Panc1 (cell line): ENCODE measurements around the gene LINC01488. TPM values are rescaled to one million over a fixed set of nuclear protein-coding genes. Genes with fewer than 3 reads are reported as not detected.

Experiments
- ATAC-seq: fragments of 200-7000 bp; cut with Tn5 transposase; 2 replicates; pipeline ENCODE4 v1.9.1; 2020; ENCODE audit warnings: mild to moderate bottlenecking, moderate library complexity
- BruUV-seq: library from RNA; stranded (reverse); fragments of 400-500 nt; replicated peaks from 2 replicates; lab custom pipeline; 2021; lab: Mats Ljungman, UMichigan
- CTCF ChIA-PET: fragments of 300-600 bp; sonication (Branson Sonifier 250); formaldehyde crosslinking; loops from one replicate; lab custom pipeline; 2022; ENCODE audit warnings: antibody characterized with exemption; lab: Charles Lee
- POLR2A ChIA-PET: fragments of 300-600 bp; sonication (Branson Sonifier 250); formaldehyde crosslinking; loops from one replicate; lab custom pipeline; 2022; ENCODE audit warnings: antibody characterized with exemption; lab: Charles Lee
- DNase-seq: peaks from one replicate; pipeline ENCODE4 v3.0.0-alpha.2; 2010; ENCODE audit warnings: low read depth, low spot score
- H3K27ac ChIP-seq: 2 replicates; pipeline ENCODE4 v1.5.1; 2011; ENCODE audit warnings: mild to moderate bottlenecking, low read length, inconsistent platforms
- H3K27me3 ChIP-seq: fragments of 200-500 bp; sonication (Bioruptor generic); 2 replicates; pipeline ENCODE4 v1.6.0; 2014; ENCODE audit warnings: low read length, inconsistent platforms; ENCODE audit not compliant: control insufficient read depth, insufficient read depth
- H3K36me3 ChIP-seq: fragments of 200-500 bp; sonication (Bioruptor generic); 2 replicates; pipeline ENCODE4 v1.5.1; 2014; ENCODE audit warnings: inconsistent platforms, mild to moderate bottlenecking, low read length, moderate library complexity; ENCODE audit not compliant: control insufficient read depth, insufficient read depth
- H3K4me1 ChIP-seq: 2 replicates; pipeline ENCODE4 v1.5.1; 2011; ENCODE audit warnings: inconsistent platforms, mild to moderate bottlenecking, low read length, moderate library complexity; ENCODE audit not compliant: control insufficient read depth, insufficient read depth
- H3K4me3 ChIP-seq, 2 experiments: 2 replicates each; pipeline ENCODE4 v1.5.1; 2011 to 2012; ENCODE audit warnings: low read depth in 2 of 2, low read length in 2 of 2, mild to moderate bottlenecking in 2 of 2, inconsistent platforms in 1 of 2, moderate library complexity in 1 of 2
- H3K9me3 ChIP-seq: fragments of 200-500 bp; sonication (Bioruptor generic); 2 replicates; pipeline ENCODE4 v1.5.1; 2014; ENCODE audit warnings: low read depth, mild to moderate bottlenecking, inconsistent platforms, low read length, moderate library complexity; ENCODE audit not compliant: control insufficient read depth, insufficient read depth
- CTCF ChIP-seq: fragments of 450-650 bp; IDR thresholded peaks from 2 replicates; pipeline ENCODE4 v1.5.1; 2017; ENCODE audit warnings: mild to moderate bottlenecking
- POLR2AphosphoS5 ChIP-seq: IDR thresholded peaks from 2 replicates; pipeline ENCODE4 v1.6.1; 2012; ENCODE audit warnings: mild to moderate bottlenecking, low read depth, low read length, moderate library complexity
- SIN3A ChIP-seq: IDR thresholded peaks from 2 replicates; pipeline ENCODE4 v1.6.1; 2012; ENCODE audit warnings: low read depth, mild to moderate bottlenecking, low read length, moderate library complexity, borderline replicate concordance; ENCODE audit not compliant: insufficient read depth
- TCF7L2 ChIP-seq: IDR thresholded peaks from 2 replicates; pipeline ENCODE4 v1.6.1; 2011; ENCODE audit warnings: mild to moderate bottlenecking, low read depth, low read length, inconsistent platforms
- in situ Hi-C: cut with HindIII; loops from 2 replicates; pipeline ENCODE4 v1.10.0; 2016; ENCODE audit warnings: low sequenced_read_pairs, low pct_unique_long_range_greater_than_20kb
- intact Hi-C: fragments of 100-400 bp; cut with micrococcal nuclease; formaldehyde crosslinking; loops from one replicate; pipeline ENCODE4 v1.10.0; 2022; ENCODE audit not compliant: unreplicated experiment
- total RNA-seq: library from RNA; stranded (reverse); gene quantifications from one replicate; pipeline ENCODE4 v1.2.1, GENCODE V29; 2021; ENCODE audit not compliant: unreplicated experiment
- TF ChIP-seq, protein P1 (sequence below), 2 experiments: IDR thresholded peaks; 2 replicates each; pipeline ENCODE4 v1.6.1; 2011 to 2012; ENCODE audit warnings: low read depth in 2 of 2, control low read depth in 1 of 2, low read length in 1 of 2, mild to moderate bottlenecking in 1 of 2, moderate library complexity in 1 of 2; ENCODE audit not compliant: insufficient read depth in 1 of 2

The LINC01488 gene
- total RNA-seq, 1 experiment from 2014 or later = not detected

- H3K9me3 ChIP-seq = peaks cover 4% of the 10 kb centered on the region; the same call in 1 of the 2 replicates
- H3K4me3 ChIP-seq = no peak overlapping the region
- no peak overlapping the region for H3K27ac ChIP-seq
- BruUV-seq = no TSS peak
- DNase-seq = no peak
- POLR2A ChIA-PET = interaction anchor here (0.7 to 0.8 kb wide), 2 partner anchors 12 to 471 kb away, joined by 3 read pairs; no protein-coding TSS in a partner anchor
- in situ Hi-C loops (no loop called here), intact Hi-C loops (no loop called here)
- H3K4me1 ChIP-seq = no peaks in the 10 kb centered on the region; the same call in 1 of the 2 replicates
- CTCF ChIA-PET = no interaction called here
- ATAC-seq = no peak
- no peaks in the 10 kb centered on the region for H3K27me3 ChIP-seq
- TF ChIP-seq, protein P1, sequence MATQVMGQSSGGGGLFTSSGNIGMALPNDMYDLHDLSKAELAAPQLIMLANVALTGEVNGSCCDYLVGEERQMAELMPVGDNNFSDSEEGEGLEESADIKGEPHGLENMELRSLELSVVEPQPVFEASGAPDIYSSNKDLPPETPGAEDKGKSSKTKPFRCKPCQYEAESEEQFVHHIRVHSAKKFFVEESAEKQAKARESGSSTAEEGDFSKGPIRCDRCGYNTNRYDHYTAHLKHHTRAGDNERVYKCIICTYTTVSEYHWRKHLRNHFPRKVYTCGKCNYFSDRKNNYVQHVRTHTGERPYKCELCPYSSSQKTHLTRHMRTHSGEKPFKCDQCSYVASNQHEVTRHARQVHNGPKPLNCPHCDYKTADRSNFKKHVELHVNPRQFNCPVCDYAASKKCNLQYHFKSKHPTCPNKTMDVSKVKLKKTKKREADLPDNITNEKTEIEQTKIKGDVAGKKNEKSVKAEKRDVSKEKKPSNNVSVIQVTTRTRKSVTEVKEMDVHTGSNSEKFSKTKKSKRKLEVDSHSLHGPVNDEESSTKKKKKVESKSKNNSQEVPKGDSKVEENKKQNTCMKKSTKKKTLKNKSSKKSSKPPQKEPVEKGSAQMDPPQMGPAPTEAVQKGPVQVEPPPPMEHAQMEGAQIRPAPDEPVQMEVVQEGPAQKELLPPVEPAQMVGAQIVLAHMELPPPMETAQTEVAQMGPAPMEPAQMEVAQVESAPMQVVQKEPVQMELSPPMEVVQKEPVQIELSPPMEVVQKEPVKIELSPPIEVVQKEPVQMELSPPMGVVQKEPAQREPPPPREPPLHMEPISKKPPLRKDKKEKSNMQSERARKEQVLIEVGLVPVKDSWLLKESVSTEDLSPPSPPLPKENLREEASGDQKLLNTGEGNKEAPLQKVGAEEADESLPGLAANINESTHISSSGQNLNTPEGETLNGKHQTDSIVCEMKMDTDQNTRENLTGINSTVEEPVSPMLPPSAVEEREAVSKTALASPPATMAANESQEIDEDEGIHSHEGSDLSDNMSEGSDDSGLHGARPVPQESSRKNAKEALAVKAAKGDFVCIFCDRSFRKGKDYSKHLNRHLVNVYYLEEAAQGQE (IDR thresholded peaks at IDR 0.05; ENCODE audit: insufficient read depth in 1 of 2, low read depth in 2 of 2, low read length in 1 of 2) = no peak
- TF ChIP-seq CTCF (no peak), TCF7L2 (no peak), SIN3A (no peak), POLR2AphosphoS5 (no peak)
- H3K36me3 ChIP-seq = no peaks in the 10 kb centered on the region
These were observed 16.0 kb upstream of the LINC01488 start for GRCh38 chr11:69465236-69466000.

DNA sequence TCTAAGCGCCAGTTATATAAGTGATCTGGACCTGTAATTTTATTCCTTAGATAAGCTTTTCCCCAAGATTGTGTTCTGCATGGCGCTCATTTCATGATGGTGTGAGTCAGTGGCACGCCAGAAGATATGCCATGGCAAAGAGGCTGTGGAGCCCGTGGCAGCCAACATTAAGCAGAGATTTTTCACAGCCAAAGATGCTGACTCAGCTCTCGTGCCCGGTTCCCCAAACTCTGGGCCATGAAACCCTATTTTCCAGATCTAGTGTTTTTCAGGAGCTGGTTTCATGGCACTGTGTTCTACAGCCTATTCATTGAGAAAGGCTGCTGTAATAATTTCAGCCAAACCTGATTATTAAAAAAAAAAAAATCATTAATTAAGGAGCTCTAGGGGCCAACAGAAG is 15.4 kb upstream of the LINC01488 start:
- ChIA-PET CTCF (no interaction called here), POLR2A (interaction anchor here (0.6 to 0.8 kb wide), 3 partner anchors 11 to 866 kb away, joined by 3 read pairs; no protein-coding TSS in a partner anchor)
- Histone ChIP-seq H3K9me3 (no peaks in the 10 kb centered on the region), H3K36me3 (no peaks in the 10 kb centered on the region), H3K4me3 (no peak overlapping the region), H3K27ac (no peak overlapping the region), H3K4me1 (no peaks in the 10 kb centered on the region; the same call in 1 of the 2 replicates), H3K27me3 (no peaks in the 10 kb centered on the region)
- TF ChIP-seq CTCF = no peak
- TF ChIP-seq, protein P1 (IDR thresholded peaks at IDR 0.05; ENCODE audit: insufficient read depth in 1 of 2, low read depth in 2 of 2, low read length in 1 of 2) = no peak
- TF ChIP-seq SIN3A = no peak
- TF ChIP-seq TCF7L2 = no peak
- intact Hi-C loops = no loop called here
- in situ Hi-C loops = no loop called here
- ATAC-seq (no peak), DNase-seq (no peak)
- BruUV-seq = no TSS peak
